K562 (cell line): ENCODE measurements around the gene FBXO21. TPM values are rescaled to one million over a fixed set of nuclear protein-coding genes. Genes with fewer than 3 reads are reported as not detected.

Experiments used
- ATAC-seq: fragments of 200-7000 bp; cut with Tn5 transposase; 3 replicates; pipeline ENCODE4 v1.9.1; 2020; ENCODE audit warnings: moderate library complexity
- BruUV-seq: library from RNA; stranded (reverse); fragments of 400-500 nt; replicated peaks from 2 replicates; lab custom pipeline; 2021; lab: Mats Ljungman, UMichigan
- CTCF ChIA-PET: fragments of 300-600 bp; formaldehyde crosslinking; extraction: SDS; loops from one replicate; lab custom pipeline; 2021; ENCODE audit warnings: low intra/inter-chr PET ratio; lab: Yijun Ruan, JAX
- POLR2A ChIA-PET: fragments of 300-600, 350-650 bp; sonication (Branson Sonifier 250); formaldehyde crosslinking; extraction: SDS; loops from one replicate; lab custom pipeline; 2021; ENCODE audit warnings: antibody characterized with exemption, inconsistent platforms; lab: Yijun Ruan, JAX
- DNase-seq, 4 experiments: peaks; one replicate each; pipeline versions ENCODE4 v3.0.0 to v3.0.0-alpha.2; 2011 to 2018; ENCODE audit warnings: low spot score in 3 of 4, mixed read lengths in 3 of 4; ENCODE audit errors: extremely low read depth in 1 of 4
- FAIRE-seq: peaks from 2 replicates; lab custom pipeline; 2011; peaks lifted over from hg19 to GRCh38; lab: Jason Lieb, UNC
- H2AFZ ChIP-seq: 2 replicates; pipeline ENCODE4 v1.6.0; 2011; ENCODE audit warnings: low read depth, low read length, control low read depth, inconsistent platforms
- H3K27ac ChIP-seq: fragments of 200-600 bp; 3 replicates; pipeline ENCODE4 v1.8.0; 2011; ENCODE audit warnings: low read depth, mild to moderate bottlenecking, control low read depth, inconsistent platforms, low read length, moderate library complexity, mixed read lengths; ENCODE audit errors: extremely low read depth
- H3K27me3 ChIP-seq, 2 experiments: fragments of 300-600 bp in 1 of 2; 2 replicates in 1 of 2; 3 replicates in 1 of 2; pipeline versions ENCODE4 v1.6.0 to v1.8.0; 2011; ENCODE audit warnings: inconsistent platforms in 2 of 2, low read length in 2 of 2, mild to moderate bottlenecking in 1 of 2, mixed read lengths in 1 of 2, moderate library complexity in 1 of 2; ENCODE audit not compliant: control insufficient read depth in 2 of 2, insufficient read depth in 2 of 2
- H3K36me3 ChIP-seq: fragments of 300-600 bp; 3 replicates; pipeline ENCODE4 v1.8.0; 2011; ENCODE audit warnings: mild to moderate bottlenecking, low read length, inconsistent platforms; ENCODE audit not compliant: control insufficient read depth, insufficient read depth
- H3K4me1 ChIP-seq, 2 experiments: fragments of 200-600 bp in 1 of 2; replicated peaks in 1 of 2; 2 replicates in 1 of 2; 3 replicates in 1 of 2; pipeline versions ENCODE4 v1.5.1 to v1.8.0; 2011; ENCODE audit warnings: inconsistent platforms in 2 of 2, low read length in 2 of 2, mild to moderate bottlenecking in 1 of 2, mixed read lengths in 1 of 2, moderate library complexity in 1 of 2; ENCODE audit not compliant: control insufficient read depth in 2 of 2, insufficient read depth in 2 of 2
- H3K4me2 ChIP-seq: 2 replicates; pipeline ENCODE4 v1.6.1; 2011; ENCODE audit warnings: low read length, control low read depth, inconsistent platforms, mixed read lengths; ENCODE audit not compliant: insufficient read depth
- H3K4me3 ChIP-seq: fragments of 200-600 bp; sonication (generic), shearing (Covaris generic); 2 replicates; pipeline ENCODE4 v1.5.1; 2016; ENCODE audit warnings: control low read depth, inconsistent platforms
- H3K79me2 ChIP-seq: fragments of 200-600 bp; 3 replicates; pipeline ENCODE4 v1.8.0; 2011; ENCODE audit warnings: low read length, inconsistent platforms; ENCODE audit not compliant: control insufficient read depth, insufficient read depth
- H3K9ac ChIP-seq, 2 experiments: 2 replicates each; pipeline versions ENCODE4 v1.6.0 to v1.6.1; 2011; ENCODE audit warnings: low read depth in 2 of 2, low read length in 2 of 2, control low read depth in 1 of 2, inconsistent platforms in 1 of 2, mild to moderate bottlenecking in 1 of 2, mixed read lengths in 1 of 2; ENCODE audit not compliant: insufficient read depth in 1 of 2
- H3K9me1 ChIP-seq: one replicate; pipeline ENCODE4 v1.6.0; 2011; ENCODE audit warnings: inconsistent platforms, mild to moderate bottlenecking, low read length, moderate library complexity; ENCODE audit not compliant: control insufficient read depth, insufficient read depth
- H3K9me3 ChIP-seq: replicated peaks from 2 replicates; pipeline ENCODE4 v1.5.1; 2011; ENCODE audit warnings: low read depth, low read length, inconsistent platforms; ENCODE audit not compliant: control insufficient read depth, insufficient read depth
- H4K20me1 ChIP-seq: replicated peaks from 2 replicates; pipeline ENCODE4 v1.6.1; 2011; ENCODE audit warnings: low read length, inconsistent platforms, mixed read lengths; ENCODE audit not compliant: control insufficient read depth, insufficient read depth
- CBX3 ChIP-seq, 2 experiments: IDR thresholded peaks; 1 replicate in 1 of 2; 2 replicates in 1 of 2; pipeline ENCODE4 v1.6.1; 2012; ENCODE audit warnings: inconsistent platforms in 2 of 2, low read length in 2 of 2, borderline replicate concordance in 1 of 2, control low read depth in 1 of 2
- HLTF ChIP-seq: fragments of 450-650 bp; IDR thresholded peaks from 2 replicates; pipeline ENCODE4 v1.6.1; 2016
- RBM14 ChIP-seq: fragments of 200-400 bp; formaldehyde crosslinking; IDR thresholded peaks from 2 replicates; pipeline ENCODE4 v1.6.1; 2018; ENCODE audit warnings: low read depth, mild to moderate bottlenecking, low read length, moderate library complexity, borderline replicate concordance; ENCODE audit not compliant: insufficient read depth
- WGBS: fragments of 100-300 bp; shearing (Covaris generic); methylation state at CpG from one replicate; pipeline ENCODE4 v1.1.6; 2016; ENCODE audit warnings: low coverage, mixed read lengths; ENCODE audit not compliant: insufficient coverage; ENCODE audit errors: missing lambda C conversion rate; 5-methylcytosine and 5-hydroxymethylcytosine counted together
- in situ Hi-C: fragments of 300-500 bp; cut with MboI; formaldehyde crosslinking; loops from 4 replicates; pipeline ENCODE4 v1.15.0; 2018; ENCODE audit warnings: inconsistent platforms, mixed read lengths
- intact Hi-C: fragments of 100-400 bp; cut with micrococcal nuclease; formaldehyde crosslinking; loops from 2 replicates; pipeline ENCODE4 v1.14.2; 2022
- polyA plus RNA-seq, 8 experiments: library from polyadenylated mRNA; depleted of rRNA in 4 of 8; stranded (reverse) in 5 of 8; unstranded in 3 of 8; fragments of >200 nt; fragmentation: Nextera tagmentation in 2 of 8; fragmentation: Illumina TruSeq in 1 of 8; extraction: Ambion mirVana in 2 of 8; extraction: Trizol in 1 of 8; gene quantifications; 2 replicates each; pipeline versions ENCODE4 v1.2.1 to v1.2.3, GENCODE V29; 2011 to 2014; ENCODE audit warnings: inconsistent platforms in 1 of 8, missing spikeins in 1 of 8
- total RNA-seq, 7 experiments: library from RNA; depleted of rRNA in 6 of 7; stranded (reverse); fragments of >200 nt in 6 of 7; fragmentation: Illumina TruSeq in 2 of 7; extraction: Trizol in 2 of 7; gene quantifications; 2 replicates each; pipeline versions ENCODE4 v1.2.1 to v1.2.3, GENCODE V29; 2011 to 2021; ENCODE audit warnings: low replicate concordance in 1 of 7
- TF ChIP-seq, protein P1 (sequence below): fragments of 250-450 bp; sonication (Bioruptor Pico); IDR thresholded peaks from 2 replicates; pipeline ENCODE4 v1.5.1; 2021; ENCODE audit warnings: mild to moderate bottlenecking
- TF ChIP-seq, protein P2 (sequence below): fragments of 250-450 bp; sonication (Bioruptor Pico); IDR thresholded peaks from 2 replicates; pipeline ENCODE4 v1.4.0; 2020; ENCODE audit warnings: mild to moderate bottlenecking
- TF ChIP-seq, protein P3 (sequence below): fragments of 200-800 bp; sonication (Bioruptor generic); IDR thresholded peaks from 2 replicates; pipeline ENCODE4 v1.6.1; 2017; ENCODE audit warnings: missing genetic modification characterization, missing compliant biosample characterization
- TF ChIP-seq, protein P4 (sequence below): sonication (generic); formaldehyde crosslinking; IDR thresholded peaks from 2 replicates; pipeline ENCODE4 v1.8.1; 2023; ENCODE audit warnings: mild to moderate bottlenecking, missing genetic modification reagents

Gene FBXO21
- total and polyA plus RNA-seq, 9 of the 15 experiments (the other 6 are each of a cell fraction or from before 2014, with no cell fraction given): 3.0 to 50.9 (median 9.1) TPM

DNA sequence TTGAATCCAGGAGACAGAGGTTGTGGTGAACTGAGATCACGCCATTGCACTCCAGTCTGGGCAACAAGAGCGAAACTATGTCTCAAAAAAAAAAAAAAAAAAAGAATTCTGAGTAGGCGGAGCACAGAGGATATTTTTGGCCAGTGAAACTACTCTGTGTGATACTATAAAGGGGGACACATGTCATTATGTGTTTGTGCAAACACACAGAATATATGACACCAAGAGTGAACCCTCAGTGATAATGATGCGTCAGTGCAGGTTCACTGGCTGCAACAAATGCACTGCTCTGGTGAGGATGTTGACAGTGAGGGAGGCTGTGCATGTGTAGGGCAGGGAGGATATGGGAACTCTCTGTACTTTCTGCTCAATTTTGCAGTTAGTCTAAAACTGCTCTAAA lies 24.2 kb downstream of the FBXO21 start (continued):
- TF ChIP-seq, protein P1, sequence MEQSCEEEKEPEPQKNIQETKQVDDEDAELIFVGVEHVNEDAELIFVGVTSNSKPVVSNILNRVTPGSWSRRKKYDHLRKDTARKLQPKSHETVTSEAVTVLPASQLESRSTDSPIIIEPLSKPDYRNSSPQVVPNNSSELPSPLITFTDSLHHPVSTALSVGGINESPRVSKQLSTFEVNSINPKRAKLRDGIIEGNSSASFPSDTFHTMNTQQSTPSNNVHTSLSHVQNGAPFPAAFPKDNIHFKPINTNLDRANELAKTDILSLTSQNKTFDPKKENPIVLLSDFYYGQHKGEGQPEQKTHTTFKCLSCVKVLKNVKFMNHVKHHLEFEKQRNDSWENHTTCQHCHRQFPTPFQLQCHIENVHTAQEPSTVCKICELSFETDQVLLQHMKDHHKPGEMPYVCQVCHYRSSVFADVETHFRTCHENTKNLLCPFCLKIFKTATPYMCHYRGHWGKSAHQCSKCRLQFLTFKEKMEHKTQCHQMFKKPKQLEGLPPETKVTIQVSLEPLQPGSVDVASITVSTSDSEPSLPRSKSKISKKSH (CRISPR knock-in tag): no peak

DNA sequence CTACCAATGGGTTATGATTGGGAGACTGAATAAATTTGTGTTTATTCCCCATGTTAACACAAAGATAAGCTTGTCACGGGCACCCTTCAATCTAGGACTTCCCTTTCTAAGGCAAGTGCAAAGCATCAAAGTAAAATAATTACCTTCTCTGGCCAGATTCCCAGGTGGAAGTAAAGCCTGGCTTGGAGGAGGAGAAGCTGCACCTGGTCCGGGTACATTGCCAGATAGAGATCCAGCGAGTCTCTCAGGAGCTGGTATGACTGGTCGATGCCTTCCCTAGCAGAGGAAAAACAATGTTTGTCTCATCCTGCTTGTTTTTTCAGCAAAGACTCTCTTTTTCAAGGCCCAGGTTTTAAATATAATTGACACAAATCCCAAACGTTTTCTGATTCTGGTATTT lies 24.9 kb downstream of the FBXO21 start:
- in situ Hi-C loops (no loop called here), intact Hi-C loops (no loop called here)
- H3K36me3 ChIP-seq: peaks cover 63% of the 10 kb centered on the region; the same call in 2 of the 3 replicates
- no peaks in the 10 kb centered on the region for H4K20me1 ChIP-seq
- H3K9me3 ChIP-seq: no peaks in the 10 kb centered on the region
- H3K27ac ChIP-seq: no peak overlapping the region
- H3K9ac ChIP-seq: no peak overlapping the region
- H3K4me2 ChIP-seq: no peak overlapping the region
- no peak for TF ChIP-seq CBX3 (IDR thresholded peaks at IDR 0.05; ENCODE audit: borderline replicate concordance in 1 of 2, low read length in 2 of 2)
- no peak for TF ChIP-seq HLTF
- TF ChIP-seq, protein P2, sequence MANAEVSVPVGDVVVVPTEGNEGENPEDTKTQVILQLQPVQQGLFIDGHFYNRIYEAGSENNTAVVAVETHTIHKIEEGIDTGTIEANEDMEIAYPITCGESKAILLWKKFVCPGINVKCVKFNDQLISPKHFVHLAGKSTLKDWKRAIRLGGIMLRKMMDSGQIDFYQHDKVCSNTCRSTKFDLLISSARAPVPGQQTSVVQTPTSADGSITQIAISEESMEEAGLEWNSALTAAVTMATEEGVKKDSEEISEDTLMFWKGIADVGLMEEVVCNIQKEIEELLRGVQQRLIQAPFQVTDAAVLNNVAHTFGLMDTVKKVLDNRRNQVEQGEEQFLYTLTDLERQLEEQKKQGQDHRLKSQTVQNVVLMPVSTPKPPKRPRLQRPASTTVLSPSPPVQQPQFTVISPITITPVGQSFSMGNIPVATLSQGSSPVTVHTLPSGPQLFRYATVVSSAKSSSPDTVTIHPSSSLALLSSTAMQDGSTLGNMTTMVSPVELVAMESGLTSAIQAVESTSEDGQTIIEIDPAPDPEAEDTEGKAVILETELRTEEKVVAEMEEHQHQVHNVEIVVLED (CRISPR knock-in tag): no peak
- no peak for TF ChIP-seq RBM14
- TF ChIP-seq, protein P3, sequence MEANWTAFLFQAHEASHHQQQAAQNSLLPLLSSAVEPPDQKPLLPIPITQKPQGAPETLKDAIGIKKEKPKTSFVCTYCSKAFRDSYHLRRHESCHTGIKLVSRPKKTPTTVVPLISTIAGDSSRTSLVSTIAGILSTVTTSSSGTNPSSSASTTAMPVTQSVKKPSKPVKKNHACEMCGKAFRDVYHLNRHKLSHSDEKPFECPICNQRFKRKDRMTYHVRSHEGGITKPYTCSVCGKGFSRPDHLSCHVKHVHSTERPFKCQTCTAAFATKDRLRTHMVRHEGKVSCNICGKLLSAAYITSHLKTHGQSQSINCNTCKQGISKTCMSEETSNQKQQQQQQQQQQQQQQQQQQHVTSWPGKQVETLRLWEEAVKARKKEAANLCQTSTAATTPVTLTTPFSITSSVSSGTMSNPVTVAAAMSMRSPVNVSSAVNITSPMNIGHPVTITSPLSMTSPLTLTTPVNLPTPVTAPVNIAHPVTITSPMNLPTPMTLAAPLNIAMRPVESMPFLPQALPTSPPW (CRISPR knock-in tag): no peak
- TF ChIP-seq, protein P4, sequence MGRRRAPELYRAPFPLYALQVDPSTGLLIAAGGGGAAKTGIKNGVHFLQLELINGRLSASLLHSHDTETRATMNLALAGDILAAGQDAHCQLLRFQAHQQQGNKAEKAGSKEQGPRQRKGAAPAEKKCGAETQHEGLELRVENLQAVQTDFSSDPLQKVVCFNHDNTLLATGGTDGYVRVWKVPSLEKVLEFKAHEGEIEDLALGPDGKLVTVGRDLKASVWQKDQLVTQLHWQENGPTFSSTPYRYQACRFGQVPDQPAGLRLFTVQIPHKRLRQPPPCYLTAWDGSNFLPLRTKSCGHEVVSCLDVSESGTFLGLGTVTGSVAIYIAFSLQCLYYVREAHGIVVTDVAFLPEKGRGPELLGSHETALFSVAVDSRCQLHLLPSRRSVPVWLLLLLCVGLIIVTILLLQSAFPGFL (CRISPR knock-in tag): no peak
- BruUV-seq: no TSS peak
- DNase-seq (no peak), ATAC-seq (no peak), FAIRE-seq (no peak)
- ChIA-PET CTCF (no interaction called here), POLR2A (no interaction called here)
- no peak overlapping the region for H3K4me3 ChIP-seq
- no peaks in the 10 kb centered on the region for H3K27me3 ChIP-seq
- H3K79me2 ChIP-seq: no peaks in the 10 kb centered on the region
- no peaks in the 10 kb centered on the region for H3K9me1 ChIP-seq
- no peaks in the 10 kb centered on the region for H3K4me1 ChIP-seq
- 66% methylated on average over 5 of the region's 5 CpGs for WGBS
- H2AFZ ChIP-seq: no peak overlapping the region
